IMR-90 (cell line): ENCODE data around the gene ARNT2. TPM values are rescaled to one million over a fixed set of nuclear protein-coding genes. Genes with fewer than 3 reads are reported as not detected.

Source experiments
- ATAC-seq: fragments of 200-7000 bp; cut with Tn5 transposase; 2 replicates; pipeline ENCODE4 v1.9.1; 2020; ENCODE audit warnings: low read depth, mild to moderate bottlenecking, moderate library complexity
- BruUV-seq: library from RNA; stranded (reverse); fragments of 400-500 nt; replicated peaks from 2 replicates; lab custom pipeline; 2021; lab: Mats Ljungman, UMichigan
- CTCF ChIA-PET: fragments of 300-600 bp; formaldehyde crosslinking; extraction: SDS; loops from one replicate; lab custom pipeline; 2021; ENCODE audit warnings: antibody characterized with exemption; lab: Yijun Ruan, JAX
- POLR2A ChIA-PET: fragments of 300-600 bp; sonication (Branson Sonifier 250); formaldehyde crosslinking; loops from one replicate; lab custom pipeline; 2022; ENCODE audit warnings: antibody characterized with exemption; ENCODE audit not compliant: unreplicated experiment; lab: Charles Lee
- DNase-seq: peaks from one replicate; pipeline ENCODE4 v3.0.0; 2013
- H2AFZ ChIP-seq: replicated peaks from 2 replicates; pipeline ENCODE3; 2013; ENCODE audit warnings: low read length, mild to moderate bottlenecking; ENCODE audit not compliant: poor library complexity
- H2AK5ac ChIP-seq: 2 replicates; pipeline ENCODE4 v1.6.1; 2013; ENCODE audit warnings: low read depth, low read length, inconsistent platforms
- H2AK9ac ChIP-seq: replicated peaks from 2 replicates; pipeline ENCODE3; 2013; ENCODE audit warnings: mild to moderate bottlenecking, low read depth, low read length, moderate library complexity; ENCODE audit not compliant: poor library complexity
- H2BK120ac ChIP-seq: 2 replicates; pipeline ENCODE4 v1.6.1; 2013; ENCODE audit warnings: low read depth, low read length, inconsistent platforms
- H2BK15ac ChIP-seq: 3 replicates; pipeline ENCODE4 v1.6.1; 2013; ENCODE audit warnings: low read depth, low read length, inconsistent platforms
- H2BK20ac ChIP-seq: 2 replicates; pipeline ENCODE4 v1.6.1; 2013; ENCODE audit warnings: low read depth, mild to moderate bottlenecking, inconsistent platforms, low read length, moderate library complexity
- H2BK5ac ChIP-seq: 2 replicates; pipeline ENCODE4 v1.6.1; 2013; ENCODE audit warnings: mild to moderate bottlenecking, low read depth, low read length, inconsistent platforms; ENCODE audit not compliant: poor library complexity, severe bottlenecking
- H3K14ac ChIP-seq: replicated peaks from 2 replicates; pipeline ENCODE4 v1.6.1; 2013; ENCODE audit warnings: low read depth, low read length, inconsistent platforms
- H3K18ac ChIP-seq: 2 replicates; pipeline ENCODE4 v1.6.1; 2013; ENCODE audit warnings: low read depth, low read length, control low read depth
- H3K23ac ChIP-seq: 2 replicates; pipeline ENCODE4 v1.6.1; 2013; ENCODE audit warnings: low read depth, low read length, inconsistent platforms
- H3K27ac ChIP-seq: 2 replicates; pipeline ENCODE4 v1.5.1; 2013; ENCODE audit warnings: mild to moderate bottlenecking, control low read depth, low read length; ENCODE audit not compliant: insufficient read depth
- H3K27me3 ChIP-seq: 2 replicates; pipeline ENCODE4 v1.6.1; 2013; ENCODE audit warnings: low read length; ENCODE audit not compliant: control insufficient read depth, insufficient read depth
- H3K36me3 ChIP-seq: 2 replicates; pipeline ENCODE4 v1.6.1; 2013; ENCODE audit warnings: low read length, mixed read lengths; ENCODE audit not compliant: control insufficient read depth, insufficient read depth
- H3K4ac ChIP-seq: 2 replicates; pipeline ENCODE4 v1.6.1; 2013; ENCODE audit warnings: low read depth, low read length, inconsistent platforms
- H3K4me1 ChIP-seq: 2 replicates; pipeline ENCODE4 v1.6.1; 2013; ENCODE audit warnings: low read length, mixed read lengths; ENCODE audit not compliant: control insufficient read depth, insufficient read depth
- H3K4me2 ChIP-seq: 2 replicates; pipeline ENCODE4 v1.6.1; 2013; ENCODE audit warnings: low read depth, mild to moderate bottlenecking, control low read depth, low read length, moderate library complexity
- H3K4me3 ChIP-seq: 2 replicates; pipeline ENCODE4 v1.5.1; 2013; ENCODE audit warnings: low read depth, mild to moderate bottlenecking, control low read depth, low read length, moderate library complexity; ENCODE audit not compliant: insufficient read depth
- H3K56ac ChIP-seq: 2 replicates; pipeline ENCODE4 v1.6.1; 2013; ENCODE audit warnings: low read length, inconsistent platforms; ENCODE audit not compliant: insufficient read depth; ENCODE audit errors: extremely low read depth
- H3K79me1 ChIP-seq, 2 experiments: 2 replicates each; pipeline ENCODE4 v1.6.1; 2013; ENCODE audit warnings: low read length in 2 of 2, inconsistent platforms in 1 of 2, low read depth in 1 of 2
- H3K9ac ChIP-seq: 2 replicates; pipeline ENCODE4 v1.6.1; 2013; ENCODE audit warnings: low read depth, low read length, control low read depth
- H3K9me1 ChIP-seq: 2 replicates; pipeline ENCODE4 v1.6.1; 2013; ENCODE audit warnings: low read length, inconsistent platforms; ENCODE audit not compliant: insufficient read depth
- H3K9me3 ChIP-seq: 2 replicates; pipeline ENCODE4 v1.6.1; 2013; ENCODE audit warnings: low read length; ENCODE audit not compliant: control insufficient read depth, insufficient read depth
- H4K20me1 ChIP-seq: 2 replicates; pipeline ENCODE4 v1.6.1; 2013; ENCODE audit warnings: low read length, inconsistent platforms; ENCODE audit not compliant: insufficient read depth
- H4K5ac ChIP-seq: 2 replicates; pipeline ENCODE4 v1.6.1; 2013; ENCODE audit warnings: mild to moderate bottlenecking, low read depth, low read length, control low read depth
- H4K8ac ChIP-seq, 2 experiments: 2 replicates each; pipeline ENCODE4 v1.6.1; 2013; ENCODE audit warnings: low read depth in 2 of 2, low read length in 2 of 2, control low read depth in 1 of 2, inconsistent platforms in 1 of 2
- H4K91ac ChIP-seq: 2 replicates; pipeline ENCODE4 v1.6.1; 2013; ENCODE audit warnings: low read depth, low read length, inconsistent platforms; ENCODE audit not compliant: insufficient read depth
- BHLHE40 ChIP-seq: fragments of 150-350 bp; IDR thresholded peaks from 2 replicates; pipeline ENCODE4 v1.6.1; 2016; ENCODE audit warnings: mild to moderate bottlenecking, low read depth, low read length
- CEBPB ChIP-seq: IDR thresholded peaks from 2 replicates; pipeline ENCODE4 v1.6.1; 2012; ENCODE audit warnings: low read depth, low read length, improper control_type of control experiment
- ELK1 ChIP-seq: fragments of 150-350 bp; IDR thresholded peaks from 2 replicates; pipeline ENCODE4 v1.6.1; 2016; ENCODE audit warnings: low read depth, mild to moderate bottlenecking, low read length, moderate library complexity, borderline replicate concordance
- MAFK ChIP-seq: IDR thresholded peaks from 2 replicates; pipeline ENCODE4 v1.6.1; 2012; ENCODE audit warnings: low read depth, low read length, improper control_type of control experiment
- MAZ ChIP-seq: IDR thresholded peaks from 2 replicates; pipeline ENCODE4 v1.6.1; 2012; ENCODE audit warnings: low read depth, mild to moderate bottlenecking, low read length, improper control_type of control experiment, moderate library complexity, borderline replicate concordance
- POLR2A ChIP-seq: IDR thresholded peaks from 2 replicates; pipeline ENCODE4 v1.6.1; 2012; ENCODE audit warnings: mild to moderate bottlenecking, low read depth, low read length
- RAD21 ChIP-seq: IDR thresholded peaks from 2 replicates; pipeline ENCODE4 v1.6.1; 2012; ENCODE audit warnings: low read length, improper control_type of control experiment
- RCOR1 ChIP-seq: IDR thresholded peaks from 2 replicates; pipeline ENCODE4 v1.6.1; 2012; ENCODE audit warnings: mild to moderate bottlenecking, low read length, improper control_type of control experiment; ENCODE audit not compliant: insufficient replicate concordance
- USF2 ChIP-seq: fragments of 150-350 bp; IDR thresholded peaks from 2 replicates; pipeline ENCODE4 v1.6.1; 2017; ENCODE audit warnings: mild to moderate bottlenecking, antibody characterized with exemption, low read length, low read depth
- WGBS, 2 experiments: methylation state at CpG; one replicate each; pipeline versions ENCODE4 v1.1.5 to v1.1.7; 2013; ENCODE audit warnings: missing lambda C conversion rate in 2 of 2; ENCODE audit not compliant: insufficient read length in 1 of 2; ENCODE audit errors: extremely low coverage in 2 of 2; 5-methylcytosine and 5-hydroxymethylcytosine counted together
- dilution Hi-C: fragments of 300-500 bp; cut with HindIII; formaldehyde crosslinking; loops from one replicate; pipeline ENCODE4 v1.14.3; 2018; ENCODE audit warnings: low sequenced_read_pairs; ENCODE audit not compliant: unreplicated experiment
- in situ Hi-C: fragments of 300-500 bp; cut with MboI; formaldehyde crosslinking; loops from 3 replicates; pipeline ENCODE4 v1.14.3; 2019; ENCODE audit warnings: low sequenced_read_pairs, inconsistent platforms, mixed read lengths
- intact Hi-C: fragments of 100-400 bp; cut with micrococcal nuclease; formaldehyde crosslinking; loops from 2 replicates; pipeline ENCODE4 v1.10.0; 2022
- polyA plus RNA-seq, 3 experiments: library from polyadenylated mRNA; depleted of rRNA; stranded (reverse); fragments of >200 nt; gene quantifications; 2 replicates each; pipeline ENCODE4 v1.2.3, GENCODE V29; 2012; ENCODE audit warnings: low replicate concordance in 1 of 3
- total RNA-seq: library from RNA; depleted of rRNA; stranded (reverse); fragments of >200 nt; gene quantifications from 2 replicates; pipeline ENCODE4 v1.2.3, GENCODE V29; 2012

ARNT2 gene
- total and polyA plus RNA-seq, 2 of the 4 experiments (the other 2 are of a cell fraction) = 18.2 to 19.0 TPM

- TF ChIP-seq BHLHE40 (no peak), USF2 (no peak), RAD21 (no peak), CEBPB (no peak), RCOR1 (no peak), ELK1 (no peak), MAFK (no peak), POLR2A (no peak), MAZ (no peak)
- Histone ChIP-seq H4K91ac (peak overlapping the region; percentile 77), H3K9me3 (no peaks in the 10 kb centered on the region), H3K27ac (peak overlapping the region; percentile 26; the same call in 1 of the 2 replicates), H2BK120ac (peak overlapping the region; percentile 94), H3K56ac (no peak overlapping the region), H2BK5ac (peak overlapping the region; percentile 62), H3K4me2 (no peak overlapping the region), H4K8ac (peak overlapping the region in 1 of 2 experiments; percentile 78; a peak in 2 of 4 replicates), H3K9me1 (peaks cover 23% of the 10 kb centered on the region; the same call in 1 of the 2 replicates), H3K14ac (peak overlapping the region; percentile 96), H3K27me3 (no peaks in the 10 kb centered on the region), H2BK20ac (peak overlapping the region; percentile 76), H4K5ac (peak overlapping the region; percentile 81), H3K4ac (peak overlapping the region; percentile 91), H3K9ac (no peak overlapping the region), H2BK15ac (peak overlapping the region; percentile 10; the same call in 2 of the 3 replicates), H2AK5ac (peak overlapping the region; percentile 84; the same call in 1 of the 2 replicates), H3K18ac (peak overlapping the region; percentile 63), H3K4me1 (peaks cover 21% of the 10 kb centered on the region), H3K4me3 (no peak overlapping the region), H2AFZ (peak overlapping the region; percentile 63), H3K23ac (peak overlapping the region; percentile 81), H2AK9ac (peak overlapping the region; percentile 95), H3K36me3 (peaks cover 6% of the 10 kb centered on the region), H4K20me1 (no peaks in the 10 kb centered on the region), H3K79me1 (peaks cover 4 to 39% of the 10 kb centered on the region in 2 experiments)
- CTCF ChIA-PET = interaction anchor here (1.5 kb wide), 1 partner anchor 71 kb away, joined by 3 read pairs; no protein-coding TSS in a partner anchor
- dilution Hi-C loops (no loop called here), in situ Hi-C loops (no loop called here), intact Hi-C loops (no loop called here)
- peak; percentile 84 for DNase-seq
- no TSS peak for BruUV-seq
- peak; percentile 56 for ATAC-seq
- 100% methylated on average over 1 of the region's 3 CpGs; no CpG with 5 or more reads in 1 of the 2 experiments for WGBS, 2 experiments
- POLR2A ChIA-PET = no interaction called here
Observed at GRCh38 chr15:80526556-80527340, 122.6 kb downstream of the ARNT2 start.
